NCI-H146 treated with DMSO at 0.1 percent for 48 hours (cell line): ENCODE data around the gene SLC25A39.

ENCODE experiments used
- DNase-seq: peaks from one replicate; lab custom pipeline; 2025; ENCODE audit not compliant: unreplicated experiment; lab: John Stamatoyannopoulos, UW

The SLC25A39 gene

DNA sequence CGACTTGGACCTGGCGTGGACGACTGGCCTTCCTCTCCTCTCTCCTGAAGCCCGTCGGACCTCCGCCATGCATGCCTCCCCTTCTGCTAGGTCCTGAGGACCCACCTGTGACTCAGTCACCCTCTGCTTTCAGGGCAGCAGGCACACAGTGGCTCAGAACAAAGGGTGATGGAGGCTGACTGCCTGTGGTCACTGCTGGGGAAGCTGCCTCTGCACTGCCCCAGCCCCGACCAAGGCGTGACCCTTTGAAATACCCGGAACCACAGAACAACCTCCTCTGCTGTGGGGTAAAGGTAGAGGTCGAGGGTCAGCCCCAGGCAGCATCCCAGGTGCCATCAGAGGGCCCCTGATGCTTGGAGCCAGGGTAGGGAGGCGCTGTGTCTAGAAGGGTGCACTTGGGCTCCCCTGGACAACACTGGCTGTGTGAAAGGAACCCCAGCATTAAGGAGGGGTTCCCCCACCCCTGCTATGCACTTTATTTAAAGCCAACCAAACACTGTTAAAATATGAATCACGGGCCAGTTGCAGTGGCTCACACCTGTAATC is 44.2 kb downstream of the SLC25A39 start:
- DNase-seq: no peak

GRCh38 chr17:44279666-44280391 is 44.8 kb downstream of the SLC25A39 start:
- no peak for DNase-seq

- DNase-seq: no peak
These were observed 45.3 kb downstream of the SLC25A39 start for GRCh38 chr17:44279346-44279665.

DNA sequence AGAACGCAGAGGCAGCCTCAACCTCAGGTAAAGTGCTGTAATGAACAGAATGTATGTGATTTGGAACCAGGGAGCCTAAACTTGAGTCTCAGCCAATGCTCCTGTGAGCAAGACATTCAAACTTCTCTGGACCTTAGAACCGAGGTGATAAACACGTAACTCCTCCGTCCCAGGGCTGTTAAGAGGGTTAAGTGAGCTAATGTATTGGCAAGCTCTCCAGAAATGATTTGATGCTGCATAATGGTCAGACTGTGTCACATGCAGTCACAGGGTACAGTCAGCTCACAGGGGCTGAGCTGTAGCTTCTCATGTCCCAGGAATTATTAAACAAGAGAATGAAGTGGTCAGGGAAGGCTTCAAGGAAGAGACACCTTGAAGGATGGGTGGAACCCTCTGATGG is 46.6 kb downstream of the SLC25A39 start:
- DNase-seq: no peak

DNA sequence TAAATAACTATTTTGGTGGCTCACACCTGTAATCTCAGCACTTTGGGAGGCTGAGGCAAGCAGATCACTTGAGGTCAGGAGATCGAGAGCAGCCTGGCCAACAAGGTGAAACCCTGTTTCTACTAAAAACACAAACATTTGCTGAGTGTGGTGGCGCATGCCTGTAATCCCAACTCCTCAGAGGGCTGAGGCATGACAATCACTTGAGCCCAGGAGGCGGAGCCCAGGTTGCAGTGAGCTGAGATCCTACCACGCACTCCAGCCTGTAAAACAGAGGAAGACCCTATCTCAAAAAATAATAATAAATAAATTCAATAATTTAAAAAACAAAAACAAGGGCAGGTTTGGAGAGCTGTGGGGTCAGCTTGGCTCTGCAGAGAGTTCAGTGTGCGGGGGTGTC is 51.0 kb downstream of the SLC25A39 start:
- DNase-seq: no peak

DNA sequence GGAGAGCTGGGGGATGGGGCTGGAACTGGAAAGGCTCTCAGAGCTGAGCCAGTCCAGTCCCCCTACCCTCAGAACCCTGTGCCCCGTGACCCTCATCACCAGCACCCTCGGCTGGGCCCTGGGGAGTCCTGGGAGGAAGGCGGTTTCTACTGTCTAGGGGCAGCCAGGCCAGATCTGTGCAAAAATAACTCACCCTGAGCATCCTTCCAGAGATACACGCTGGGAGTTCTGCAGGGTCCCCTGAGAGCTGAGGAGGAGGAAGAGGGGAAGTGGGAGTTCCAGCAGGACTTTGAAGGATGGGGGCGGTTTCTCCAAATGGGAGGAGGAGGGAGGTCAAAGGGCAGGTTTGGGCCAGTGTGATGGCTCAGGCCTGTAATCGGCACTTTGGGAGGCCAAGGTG is 51.7 kb downstream of the SLC25A39 start:
- no peak for DNase-seq

GRCh38 chr17:44272321-44272951 is 52.2 kb downstream of the SLC25A39 start:
- DNase-seq: no peak
